ENCODE data around the gene PIGB. TPM values are rescaled to one million over a fixed set of nuclear protein-coding genes. Genes with fewer than 3 reads are reported as not detected.
A peak's percentile ranks its signal among the peaks of the same experiment; 100 is the strongest.

PIGB gene
- total RNA-seq, 1 experiment from 2014 or later = 5.2 TPM

GRCh38 chr15:55318588-55319494, at the start of gene PIGB, which contains the start of gene PIGBOS1 (continued):
- peak; percentile 43 for TF ChIP-seq PRDM15 (CRISPR knock-in tag; IDR thresholded peaks at IDR 0.05)
- TF ChIP-seq, protein P1, sequence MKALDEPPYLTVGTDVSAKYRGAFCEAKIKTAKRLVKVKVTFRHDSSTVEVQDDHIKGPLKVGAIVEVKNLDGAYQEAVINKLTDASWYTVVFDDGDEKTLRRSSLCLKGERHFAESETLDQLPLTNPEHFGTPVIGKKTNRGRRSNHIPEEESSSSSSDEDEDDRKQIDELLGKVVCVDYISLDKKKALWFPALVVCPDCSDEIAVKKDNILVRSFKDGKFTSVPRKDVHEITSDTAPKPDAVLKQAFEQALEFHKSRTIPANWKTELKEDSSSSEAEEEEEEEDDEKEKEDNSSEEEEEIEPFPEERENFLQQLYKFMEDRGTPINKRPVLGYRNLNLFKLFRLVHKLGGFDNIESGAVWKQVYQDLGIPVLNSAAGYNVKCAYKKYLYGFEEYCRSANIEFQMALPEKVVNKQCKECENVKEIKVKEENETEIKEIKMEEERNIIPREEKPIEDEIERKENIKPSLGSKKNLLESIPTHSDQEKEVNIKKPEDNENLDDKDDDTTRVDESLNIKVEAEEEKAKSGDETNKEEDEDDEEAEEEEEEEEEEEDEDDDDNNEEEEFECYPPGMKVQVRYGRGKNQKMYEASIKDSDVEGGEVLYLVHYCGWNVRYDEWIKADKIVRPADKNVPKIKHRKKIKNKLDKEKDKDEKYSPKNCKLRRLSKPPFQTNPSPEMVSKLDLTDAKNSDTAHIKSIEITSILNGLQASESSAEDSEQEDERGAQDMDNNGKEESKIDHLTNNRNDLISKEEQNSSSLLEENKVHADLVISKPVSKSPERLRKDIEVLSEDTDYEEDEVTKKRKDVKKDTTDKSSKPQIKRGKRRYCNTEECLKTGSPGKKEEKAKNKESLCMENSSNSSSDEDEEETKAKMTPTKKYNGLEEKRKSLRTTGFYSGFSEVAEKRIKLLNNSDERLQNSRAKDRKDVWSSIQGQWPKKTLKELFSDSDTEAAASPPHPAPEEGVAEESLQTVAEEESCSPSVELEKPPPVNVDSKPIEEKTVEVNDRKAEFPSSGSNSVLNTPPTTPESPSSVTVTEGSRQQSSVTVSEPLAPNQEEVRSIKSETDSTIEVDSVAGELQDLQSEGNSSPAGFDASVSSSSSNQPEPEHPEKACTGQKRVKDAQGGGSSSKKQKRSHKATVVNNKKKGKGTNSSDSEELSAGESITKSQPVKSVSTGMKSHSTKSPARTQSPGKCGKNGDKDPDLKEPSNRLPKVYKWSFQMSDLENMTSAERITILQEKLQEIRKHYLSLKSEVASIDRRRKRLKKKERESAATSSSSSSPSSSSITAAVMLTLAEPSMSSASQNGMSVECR (CRISPR knock-in tag; IDR thresholded peaks at IDR 0.05; ENCODE audit: borderline replicate concordance) = peak; percentile 41; the same call in 1 of the 2 replicates

DNA sequence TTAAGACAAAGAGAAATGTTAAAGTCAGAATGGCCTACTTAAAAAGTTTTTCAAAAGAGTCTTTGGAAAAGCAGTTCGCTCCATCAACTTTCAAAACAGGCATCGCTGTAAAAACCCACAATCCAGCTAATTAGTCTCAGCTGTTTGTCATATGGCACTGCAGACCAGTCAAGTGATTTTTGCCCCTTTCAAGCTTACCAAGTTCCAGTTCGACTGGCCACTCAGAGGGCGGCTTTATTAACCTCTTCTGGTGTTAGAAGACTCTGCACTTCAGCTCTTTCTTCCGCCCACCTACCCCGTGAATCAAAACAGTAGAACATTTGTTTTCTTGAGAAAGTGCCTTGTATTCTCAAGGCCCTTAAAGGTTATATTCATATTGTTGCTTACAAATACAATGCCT, 48.7 kb upstream of the PIGB start:
- CTCF ChIA-PET = interaction anchor here (1.4 kb wide), 1 partner anchor 19 kb away, joined by 3 read pairs; no protein-coding TSS in a partner anchor
- Mint-ChIP-seq H3K27ac (no peak overlapping the region), H3K4me1 (no peaks in the 10 kb centered on the region), H3K36me3 (no peaks in the 10 kb centered on the region), H3K27me3 (ENCODE audit: low read depth) (no peaks in the 10 kb centered on the region), H3K9me3 (peaks cover 5% of the 10 kb centered on the region; the same call in 1 of the 2 replicates), H3K4me3 (no peak overlapping the region)
- no peak for DNase-seq (ENCODE audit: low spot score)
- POLR2A ChIA-PET = no interaction called here
- TF ChIP-seq, protein P1 (CRISPR knock-in tag; IDR thresholded peaks at IDR 0.05; ENCODE audit: borderline replicate concordance) = no peak
- TF ChIP-seq JAZF1 (CRISPR knock-in tag; IDR thresholded peaks at IDR 0.05) = no peak
- no peak for TF ChIP-seq ZNF219 (CRISPR knock-in tag; IDR thresholded peaks at IDR 0.05; ENCODE audit: borderline replicate concordance)
- no peak for TF ChIP-seq TCF7 (CRISPR knock-in tag; IDR thresholded peaks at IDR 0.05; ENCODE audit: low read depth)
- no peak for TF ChIP-seq ZNF121 (CRISPR knock-in tag; IDR thresholded peaks at IDR 0.05)
- ATAC-seq = no peak

- H3K27ac Mint-ChIP-seq = no peak overlapping the region
- POLR2A ChIA-PET = no interaction called here
- ATAC-seq (no peak), DNase-seq (ENCODE audit: low spot score) (no peak)
- peaks cover 5% of the 10 kb centered on the region; the same call in 1 of the 2 replicates for H3K9me3 Mint-ChIP-seq
- H3K4me1 Mint-ChIP-seq = no peaks in the 10 kb centered on the region
- no peak overlapping the region for H3K4me3 Mint-ChIP-seq
- CTCF ChIA-PET = interaction anchor here (0.7 kb wide), 1 partner anchor 15 kb away, joined by 6 read pairs; no protein-coding TSS in a partner anchor
- no peaks in the 10 kb centered on the region for H3K36me3 Mint-ChIP-seq
- no peaks in the 10 kb centered on the region for H3K27me3 Mint-ChIP-seq (ENCODE audit: low read depth)
- no peak for TF ChIP-seq USF2 (CRISPR knock-in tag; IDR thresholded peaks at IDR 0.05)
- no peak for TF ChIP-seq GABPB1 (CRISPR knock-in tag; IDR thresholded peaks at IDR 0.05)
- TF ChIP-seq TP53 (CRISPR knock-in tag; IDR thresholded peaks at IDR 0.05) = no peak
- TF ChIP-seq CREM (CRISPR knock-in tag; IDR thresholded peaks at IDR 0.05) = no peak
- TF ChIP-seq SMAD3 (CRISPR knock-in tag; IDR thresholded peaks at IDR 0.05; ENCODE audit: borderline replicate concordance) = no peak
Measured at GRCh38 chr15:55276324-55276723, 42.7 kb upstream of the PIGB start.

Data from WTC11 (cell line).